Common myeloid progenitor, CD34-positive (primary cell): Measurements from ENCODE around the gene ZMYND10.

Experiments used
- CTCF ChIA-PET: fragments of 350-600 bp; sonication (Branson Sonifier 250); formaldehyde crosslinking; loops from one replicate; lab custom pipeline; 2021; ENCODE audit warnings: antibody characterized with exemption; lab: Charles Lee
- POLR2A ChIA-PET: fragments of 350-600 bp; sonication (Branson Sonifier 250); formaldehyde crosslinking; loops from one replicate; lab custom pipeline; 2021; ENCODE audit warnings: antibody characterized with exemption; lab: Charles Lee
- DNase-seq, 3 donors: peaks; one replicate each; pipeline versions ENCODE4 v3.0.0 to v3.0.0-alpha.2; 2013
- H3K27ac ChIP-seq, 2 experiments: 1 replicate in 1 of 2; 2 replicates in 1 of 2; pipeline ENCODE4 v1.7.0; 2013; ENCODE audit warnings: inconsistent platforms in 2 of 2, low read length in 2 of 2, mild to moderate bottlenecking in 2 of 2, low read depth in 1 of 2, moderate library complexity in 1 of 2; ENCODE audit not compliant: severe bottlenecking in 2 of 2, insufficient read depth in 1 of 2, poor library complexity in 1 of 2
- H3K27me3 ChIP-seq, 5 experiments: replicated peaks in 2 of 5; 1 replicate in 3 of 5; 2 replicates in 2 of 5; pipeline versions ENCODE4 v1.6.1 to v1.7.0; 2013; ENCODE audit warnings: low read length in 4 of 5, mild to moderate bottlenecking in 2 of 5, moderate library complexity in 2 of 5, inconsistent platforms in 1 of 5; ENCODE audit not compliant: insufficient read depth in 5 of 5, control insufficient read depth in 4 of 5
- H3K36me3 ChIP-seq, 4 experiments: 1 replicate in 2 of 4; 2 replicates in 2 of 4; pipeline versions ENCODE4 v1.6.1 to v1.7.0; 2013; ENCODE audit warnings: low read length in 3 of 4, control low read depth in 1 of 4, mild to moderate bottlenecking in 1 of 4; ENCODE audit not compliant: control insufficient read depth in 4 of 4, insufficient read depth in 4 of 4
- H3K4me1 ChIP-seq, 4 experiments: 1 replicate in 3 of 4; 2 replicates in 1 of 4; pipeline versions ENCODE4 v1.6.1 to v1.7.1; 2013; ENCODE audit warnings: low read length in 3 of 4, mild to moderate bottlenecking in 3 of 4, control low read depth in 1 of 4, inconsistent platforms in 1 of 4, moderate library complexity in 1 of 4; ENCODE audit not compliant: control insufficient read depth in 4 of 4, insufficient read depth in 4 of 4; ENCODE audit errors: control extremely low read depth in 1 of 4
- H3K4me3 ChIP-seq, 7 experiments: 1 replicate in 4 of 7; 2 replicates in 3 of 7; pipeline versions ENCODE4 v1.5.1 to v1.7.0; 2013; ENCODE audit warnings: mild to moderate bottlenecking in 7 of 7, low read length in 6 of 7, moderate library complexity in 6 of 7, inconsistent platforms in 2 of 7, low read depth in 2 of 7, control low read depth in 1 of 7; ENCODE audit not compliant: insufficient read depth in 4 of 7, control insufficient read depth in 1 of 7; ENCODE audit errors: extremely low read depth in 1 of 7
- H3K9me3 ChIP-seq, 5 experiments: 1 replicate in 4 of 5; 2 replicates in 1 of 5; pipeline versions ENCODE4 v1.6.1 to v1.7.1; 2013; ENCODE audit warnings: low read length in 4 of 5, mild to moderate bottlenecking in 2 of 5, inconsistent platforms in 1 of 5, low read depth in 1 of 5, moderate library complexity in 1 of 5; ENCODE audit not compliant: control insufficient read depth in 4 of 5, insufficient read depth in 2 of 5; ENCODE audit errors: control extremely low read depth in 1 of 5
- WGBS: methylation state at CpG from one replicate; pipeline ENCODE4 v1.1.5; 2013; ENCODE audit not compliant: insufficient coverage; 5-methylcytosine and 5-hydroxymethylcytosine counted together

ZMYND10 gene

DNA sequence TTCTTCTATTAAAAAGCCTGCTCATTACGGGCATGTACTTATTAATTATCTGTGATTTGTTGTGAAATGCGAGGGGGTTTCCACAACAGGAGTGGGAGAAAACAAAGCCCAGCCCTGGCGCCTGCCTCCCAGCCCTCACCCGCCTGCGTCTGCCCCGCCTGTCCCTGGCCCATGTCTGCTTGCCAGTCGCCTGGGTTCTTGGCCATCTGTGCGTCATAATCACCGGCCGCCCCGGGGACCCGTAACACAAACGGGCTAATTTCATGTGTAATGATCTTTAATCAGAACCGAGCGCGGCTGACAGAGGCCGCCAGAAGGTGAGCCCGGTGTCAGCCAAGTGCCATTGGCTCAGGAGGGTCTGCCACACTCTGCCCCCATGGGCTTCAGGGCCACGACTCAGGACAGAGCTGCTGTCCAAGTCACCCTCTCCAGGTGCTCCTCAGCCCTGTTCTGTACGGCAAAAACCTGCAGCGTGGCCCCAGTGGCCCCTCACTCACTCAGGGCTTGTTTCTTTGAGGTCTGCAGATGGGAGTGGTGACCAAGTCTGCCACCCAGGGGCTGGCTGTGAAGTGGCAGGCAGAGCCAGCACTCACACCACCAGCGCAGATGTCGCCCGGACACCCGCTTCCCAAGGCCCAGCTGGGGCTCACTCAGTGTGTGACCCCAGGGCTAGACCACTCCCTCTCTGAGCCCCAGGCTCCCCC, 42.6 kb upstream of the ZMYND10 start:
- Histone ChIP-seq H3K9me3 (no peaks in the 10 kb centered on the region), H3K4me1 (peaks cover 0 to 12% (median 9%) of the 10 kb centered on the region in 4 experiments), H3K4me3 (no peak overlapping the region), H3K27me3 (peaks cover 0 to 2% (median 0%) of the 10 kb centered on the region in 5 experiments), H3K36me3 (no peaks in the 10 kb centered on the region), H3K27ac (no peak overlapping the region)
- peak in 2 of 3 donors; percentile 40 to 42 for DNase-seq
- WGBS: 83% methylated on average over 25 of the region's 25 CpGs
- ChIA-PET POLR2A (no interaction called here), CTCF (interaction anchor here (0.9 to 4.4 kb wide), 5 partner anchors 27 to 42 kb away, joined by 4 to 28 read pairs (median 4); partner anchors contain the start of gene ZMYND10)

DNA sequence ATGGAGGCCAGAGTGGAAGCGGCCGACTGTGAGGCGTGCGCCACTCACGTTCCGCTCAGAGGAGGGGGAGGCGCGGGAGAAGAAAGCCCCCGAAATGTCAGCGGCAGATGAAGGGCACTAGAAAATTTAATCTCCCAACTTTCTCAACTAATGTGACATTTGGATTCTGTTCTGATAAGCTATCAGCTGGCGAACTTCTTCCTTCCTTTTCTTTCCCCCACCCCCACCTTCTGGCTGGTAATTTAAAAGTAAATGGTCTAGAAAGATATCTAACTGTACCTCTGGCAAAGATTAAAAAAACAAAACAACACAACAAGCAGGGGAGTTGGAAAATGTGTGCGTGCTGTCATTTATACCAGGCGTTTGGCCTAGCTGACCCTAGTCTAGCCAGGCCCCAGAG, 40.2 kb upstream of the ZMYND10 start:
- Histone ChIP-seq H3K4me1 (peaks cover 0 to 12% (median 7%) of the 10 kb centered on the region in 4 experiments), H3K27me3 (peaks cover 0 to 2% (median 0%) of the 10 kb centered on the region in 5 experiments), H3K27ac (no peak overlapping the region), H3K9me3 (no peaks in the 10 kb centered on the region), H3K36me3 (no peaks in the 10 kb centered on the region), H3K4me3 (peak overlapping the region in 1 of 7 experiments; percentile 16)
- POLR2A ChIA-PET: no interaction called here
- DNase-seq: peak in 1 of 3 donors; percentile 27
- WGBS: 36% methylated on average over 9 of the region's 13 CpGs
- CTCF ChIA-PET: interaction anchor here (0.7 to 2.8 kb wide), 6 partner anchors 11 to 164 kb away, joined by 3 to 16 read pairs (median 4); no protein-coding TSS in a partner anchor

DNA sequence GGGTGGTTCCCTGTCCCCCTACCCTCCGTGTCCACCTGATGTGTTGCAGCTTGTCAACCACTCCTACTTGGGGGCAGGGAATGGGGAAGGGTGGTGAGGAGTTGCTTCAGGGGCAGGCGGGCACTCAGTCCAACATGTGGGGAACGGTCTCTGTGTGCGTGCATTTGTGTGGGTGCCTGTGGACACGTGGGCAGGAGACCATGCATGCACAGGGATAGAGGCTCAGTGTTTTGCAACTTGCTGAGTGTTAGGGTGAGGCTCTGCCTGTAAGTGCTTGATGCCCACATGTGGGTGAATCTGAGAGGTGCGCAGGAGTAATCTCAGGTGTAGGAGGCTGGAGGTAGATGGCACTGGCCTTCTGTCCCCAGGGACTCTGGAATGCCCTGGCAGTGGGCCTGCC, 38.2 kb upstream of the ZMYND10 start:
- no peak for DNase-seq
- Histone ChIP-seq H3K27ac (no peak overlapping the region), H3K9me3 (no peaks in the 10 kb centered on the region), H3K4me3 (no peak overlapping the region), H3K4me1 (peaks cover 0 to 12% (median 7%) of the 10 kb centered on the region in 4 experiments), H3K27me3 (peaks cover 0 to 2% (median 0%) of the 10 kb centered on the region in 5 experiments), H3K36me3 (no peaks in the 10 kb centered on the region)
- ChIA-PET CTCF (interaction anchor here (0.8 kb wide), 1 partner anchor 36 kb away, joined by 3 read pairs; no protein-coding TSS in a partner anchor), POLR2A (no interaction called here)
- WGBS: 92% methylated on average over 5 of the region's 6 CpGs

DNA sequence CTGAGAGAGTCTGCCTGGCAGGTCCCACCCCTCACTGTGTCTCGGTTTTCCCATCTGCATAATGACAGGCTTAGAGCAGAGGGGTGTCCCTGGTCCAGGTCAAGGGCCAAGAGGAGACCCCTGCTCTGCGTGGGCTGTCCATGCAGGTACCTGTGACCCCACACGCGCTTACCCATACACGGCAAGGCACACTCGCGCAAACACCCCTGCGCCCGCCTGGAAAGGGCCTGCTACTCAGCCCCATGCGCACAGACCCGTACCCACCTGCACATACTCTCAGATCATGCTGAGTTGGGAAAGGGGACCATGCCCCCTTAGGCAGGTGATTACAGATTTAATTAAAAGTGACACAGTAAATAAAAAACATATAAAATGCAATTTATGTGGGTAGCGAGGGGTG, 37.2 kb upstream of the ZMYND10 start:
- POLR2A ChIA-PET: no interaction called here
- peaks cover 0 to 12% (median 7%) of the 10 kb centered on the region in 4 experiments for H3K4me1 ChIP-seq
- no peak overlapping the region for H3K27ac ChIP-seq
- DNase-seq: no peak
- WGBS: 100% methylated on average over 6 of the region's 12 CpGs
- no peak overlapping the region for H3K4me3 ChIP-seq
- no peaks in the 10 kb centered on the region for H3K36me3 ChIP-seq
- H3K9me3 ChIP-seq: no peaks in the 10 kb centered on the region
- CTCF ChIA-PET: interaction anchor here (0.8 kb wide), 1 partner anchor 35 kb away, joined by 3 read pairs; no protein-coding TSS in a partner anchor
- peaks cover 0 to 2% (median 0%) of the 10 kb centered on the region in 5 experiments for H3K27me3 ChIP-seq

DNA sequence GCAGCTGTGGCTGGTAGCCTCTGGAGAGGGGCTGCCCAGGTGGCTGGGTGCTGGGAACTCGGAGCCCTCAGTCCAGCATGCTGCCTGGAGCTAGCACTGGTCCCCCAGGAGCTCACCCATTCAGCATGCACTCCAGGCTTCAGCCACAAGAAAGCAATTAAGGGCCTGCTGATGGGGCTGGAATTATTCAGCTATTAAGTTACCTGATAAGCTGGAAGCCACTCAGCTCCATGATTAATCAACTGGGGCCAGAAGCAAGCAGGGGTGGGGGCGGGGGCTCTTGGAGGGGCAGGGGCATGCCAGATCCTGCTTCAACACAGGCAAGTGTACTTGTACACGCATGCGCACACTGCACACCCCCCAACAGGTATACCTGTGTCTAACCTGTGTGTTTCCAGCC, 35.9 kb upstream of the ZMYND10 start:
- WGBS: 96% methylated on average over 4 of the region's 4 CpGs
- H3K27ac ChIP-seq: no peak overlapping the region
- peaks cover 0 to 2% (median 0%) of the 10 kb centered on the region in 5 experiments for H3K27me3 ChIP-seq
- DNase-seq: no peak
- peaks cover 0 to 12% (median 7%) of the 10 kb centered on the region in 4 experiments for H3K4me1 ChIP-seq
- H3K36me3 ChIP-seq: no peaks in the 10 kb centered on the region
- H3K9me3 ChIP-seq: no peaks in the 10 kb centered on the region
- CTCF ChIA-PET: interaction anchor here (0.9 to 1.8 kb wide), 3 partner anchors 11 to 33 kb away, joined by 3 to 4 read pairs (median 3); no protein-coding TSS in a partner anchor
- POLR2A ChIA-PET: no interaction called here
- no peak overlapping the region for H3K4me3 ChIP-seq

DNA sequence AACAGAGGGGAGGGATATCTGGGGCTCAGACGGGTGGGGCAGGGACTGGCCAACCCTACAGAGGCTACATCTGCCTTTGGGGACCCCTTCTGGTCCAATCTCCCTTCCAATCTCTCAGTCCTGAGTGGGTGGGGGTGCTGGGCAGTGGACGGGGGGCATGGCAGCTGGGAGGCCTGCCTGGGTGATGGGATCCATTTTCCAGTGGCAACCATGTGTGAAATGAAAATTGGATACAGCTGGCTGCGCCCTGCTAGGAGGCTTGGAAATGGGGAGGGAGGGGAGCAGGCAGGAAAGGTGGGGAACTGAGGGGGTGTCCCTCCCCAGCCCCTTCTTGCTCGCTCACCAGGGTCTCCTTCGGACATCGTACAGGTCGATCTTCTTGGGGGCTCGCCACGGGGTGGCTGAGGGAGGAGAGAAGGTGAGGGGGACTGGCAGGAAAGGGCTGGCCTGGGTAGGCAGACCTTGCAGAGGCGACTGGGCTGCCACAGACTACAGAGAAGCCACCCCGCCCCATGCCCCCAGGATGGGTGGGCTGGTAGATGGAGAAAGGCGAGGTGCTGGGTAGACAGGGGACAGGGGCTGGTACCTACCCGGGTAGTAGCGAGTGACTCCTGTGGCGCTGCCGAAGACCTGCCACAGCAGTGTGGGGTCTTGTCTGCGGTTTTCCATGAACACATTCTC, 35.0 kb upstream of the ZMYND10 start:
- Histone ChIP-seq H3K9me3 (no peaks in the 10 kb centered on the region), H3K4me1 (peaks cover 0 to 9% (median 5%) of the 10 kb centered on the region in 4 experiments), H3K36me3 (no peaks in the 10 kb centered on the region), H3K4me3 (no peak overlapping the region), H3K27me3 (peaks cover 0 to 2% (median 0%) of the 10 kb centered on the region in 5 experiments), H3K27ac (no peak overlapping the region)
- WGBS: 95% methylated on average over 7 of the region's 17 CpGs
- ChIA-PET CTCF (interaction anchor here (1.0 to 1.8 kb wide), 2 partner anchors 10 to 33 kb away, joined by 3 read pairs; no protein-coding TSS in a partner anchor), POLR2A (no interaction called here)
- DNase-seq: no peak
